Measurements from ENCODE around the gene NEGR1. TPM values are rescaled to one million over a fixed set of nuclear protein-coding genes. Genes with fewer than 3 reads are reported as not detected.

The NEGR1 gene
- total RNA-seq, 1 experiment from 2014 or later, result 2.9 TPM

GRCh38 chr1:71916894-71917293 is 365.4 kb downstream of the NEGR1 start:
- no peaks in the 10 kb centered on the region for H3K36me3 Mint-ChIP-seq
- no peaks in the 10 kb centered on the region for H3K27me3 Mint-ChIP-seq (ENCODE audit: low read depth)
- no peak for DNase-seq (ENCODE audit: low spot score)
- ATAC-seq, result no peak
- ChIA-PET CTCF (no interaction called here), POLR2A (no interaction called here)
- H3K4me3 Mint-ChIP-seq, result no peak overlapping the region
- TF ChIP-seq FOXK1 (CRISPR knock-in tag; IDR thresholded peaks at IDR 0.05) (no peak), ZNF138 (CRISPR knock-in tag; conservative IDR thresholded peaks at IDR 0.05) (no peak), GABPB1 (CRISPR knock-in tag; IDR thresholded peaks at IDR 0.05) (no peak), CBFB (CRISPR knock-in tag; IDR thresholded peaks at IDR 0.05; ENCODE audit: low read depth) (no peak), NFYB (CRISPR knock-in tag; conservative IDR thresholded peaks at IDR 0.05; ENCODE audit: low read depth) (no peak)
- H3K27ac Mint-ChIP-seq, result no peak overlapping the region
- no peaks in the 10 kb centered on the region for H3K9me3 Mint-ChIP-seq
- peaks cover 25% of the 10 kb centered on the region for H3K4me1 Mint-ChIP-seq

- no peak for ATAC-seq
These were observed 367.7 kb downstream of the NEGR1 start for GRCh38 chr1:71914626-71915025.

More at GRCh38 chr1:71914626-71915025, 367.7 kb downstream of the NEGR1 start:
- H3K36me3 Mint-ChIP-seq, result no peaks in the 10 kb centered on the region
- no peaks in the 10 kb centered on the region for H3K27me3 Mint-ChIP-seq (ENCODE audit: low read depth)
- CTCF ChIA-PET, result interaction anchor here (0.6 kb wide), 1 partner anchor 123 kb away, joined by 4 read pairs; no protein-coding TSS in a partner anchor
- no peak overlapping the region for H3K4me3 Mint-ChIP-seq
- peaks cover 13% of the 10 kb centered on the region for H3K4me1 Mint-ChIP-seq
- no peak for TF ChIP-seq USF2 (CRISPR knock-in tag; IDR thresholded peaks at IDR 0.05)
- TF ChIP-seq ZNF423 (CRISPR knock-in tag; IDR thresholded peaks at IDR 0.05), result no peak
- TF ChIP-seq IRF2 (CRISPR knock-in tag; IDR thresholded peaks at IDR 0.05; ENCODE audit: borderline replicate concordance, low read depth), result no peak
- TF ChIP-seq HMGA2 (CRISPR knock-in tag; IDR thresholded peaks at IDR 0.05), result no peak
- no peak for TF ChIP-seq E2F1 (CRISPR knock-in tag; IDR thresholded peaks at IDR 0.05)
- no peak for TF ChIP-seq ETV6 (CRISPR knock-in tag; IDR thresholded peaks at IDR 0.05)
- no peak for TF ChIP-seq MXD4 (CRISPR knock-in tag; IDR thresholded peaks at IDR 0.05; ENCODE audit: borderline replicate concordance)
- no peak for TF ChIP-seq ZNF138 (CRISPR knock-in tag; conservative IDR thresholded peaks at IDR 0.05)
- no peak for TF ChIP-seq JUN (CRISPR knock-in tag; IDR thresholded peaks at IDR 0.05)
- no peak for TF ChIP-seq NR3C1 (CRISPR knock-in tag; conservative IDR thresholded peaks at IDR 0.05; ENCODE audit: low read depth)
- no peak for TF ChIP-seq ZNF219 (CRISPR knock-in tag; IDR thresholded peaks at IDR 0.05; ENCODE audit: borderline replicate concordance)
- TF ChIP-seq AR (CRISPR knock-in tag; IDR thresholded peaks at IDR 0.05), result no peak
- TF ChIP-seq ESRRA (CRISPR knock-in tag; IDR thresholded peaks at IDR 0.05; ENCODE audit: borderline replicate concordance), result no peak
- TF ChIP-seq ATF6 (CRISPR knock-in tag; IDR thresholded peaks at IDR 0.05), result no peak
- POLR2A ChIA-PET, result no interaction called here
- H3K9me3 Mint-ChIP-seq, result no peaks in the 10 kb centered on the region
- no peak for DNase-seq (ENCODE audit: low spot score)
- H3K27ac Mint-ChIP-seq, result no peak overlapping the region
